A204.1 (cell line): ENCODE measurements around the gene TNRC6B.

Experiments used
- FAIRE-seq: peaks from 2 replicates; lab custom pipeline; 2012; peaks lifted over from hg19 to GRCh38; lab: Jason Lieb, UNC

Gene TNRC6B

DNA sequence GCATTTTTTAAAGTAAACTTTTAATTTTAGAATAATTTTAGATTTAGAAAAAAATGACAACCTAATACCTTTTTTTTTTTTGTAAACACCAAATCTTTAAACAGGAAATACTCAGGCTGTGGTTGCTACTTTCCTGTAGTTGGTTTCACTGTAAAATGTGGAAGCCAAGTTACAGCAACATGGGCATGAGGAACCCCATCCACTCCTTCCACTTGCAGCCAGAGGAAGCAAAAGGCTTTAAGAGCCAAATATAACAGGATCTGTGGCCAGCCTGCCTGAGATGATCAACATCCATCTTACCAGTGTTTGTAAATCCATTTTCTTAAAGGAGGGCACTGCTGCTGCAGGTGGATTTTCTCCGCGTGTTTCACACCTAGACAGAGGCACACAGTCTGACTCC, 66.2 kb downstream of the TNRC6B start:
- no peak for FAIRE-seq

GRCh38 chr22:40244586-40244985, 66.9 kb downstream of the TNRC6B start:
- no peak for FAIRE-seq

DNA sequence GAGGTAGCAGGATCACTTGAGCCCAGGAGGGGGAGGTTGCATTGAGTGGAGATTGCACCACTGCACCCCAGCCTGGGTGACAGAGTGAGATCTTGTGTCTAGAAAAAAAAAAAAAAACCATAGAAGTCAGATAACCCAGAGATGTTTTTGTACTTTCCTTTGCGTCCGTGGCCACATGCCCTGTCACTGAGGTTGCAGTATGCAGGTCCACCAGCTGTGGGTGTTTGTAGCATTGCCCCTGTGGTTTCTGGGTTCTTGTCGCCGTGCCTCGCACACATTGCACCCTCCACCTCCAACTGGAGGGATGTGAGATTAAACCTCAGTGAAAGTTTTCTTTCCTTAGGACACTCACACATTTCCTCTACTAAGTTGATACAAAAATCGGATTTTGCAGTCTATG, 70.3 kb downstream of the TNRC6B start:
- FAIRE-seq: no peak

- no peak for FAIRE-seq
Measured at GRCh38 chr22:40249286-40249685, 71.6 kb downstream of the TNRC6B start.

- FAIRE-seq: no peak
Measured at GRCh38 chr22:40250608-40251007, 72.9 kb downstream of the TNRC6B start.

DNA sequence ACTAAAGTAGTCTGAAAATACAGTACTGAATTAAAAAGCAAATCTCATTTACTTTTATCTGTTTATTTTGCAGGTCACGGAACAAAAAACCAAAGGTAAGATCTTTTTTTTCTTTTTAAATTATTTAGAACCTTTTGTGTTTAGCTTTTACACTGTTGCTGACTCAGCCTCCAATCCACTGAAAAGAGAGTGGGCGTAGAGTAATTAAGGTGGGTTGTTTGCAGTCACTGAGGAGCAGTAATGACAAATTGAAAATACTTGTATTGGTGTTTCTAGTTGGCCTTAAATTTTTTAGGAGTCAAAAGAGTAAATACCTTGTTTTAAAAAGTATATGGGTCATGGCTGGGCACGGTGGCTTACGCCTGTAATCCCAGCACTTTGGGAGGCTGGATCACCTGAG, 73.4 kb downstream of the TNRC6B start:
- FAIRE-seq: no peak

- FAIRE-seq: no peak
Measured at GRCh38 chr22:40252146-40252545, 74.4 kb downstream of the TNRC6B start.

- FAIRE-seq: no peak
Measured at GRCh38 chr22:40256516-40256915, 78.8 kb downstream of the TNRC6B start.

- FAIRE-seq: no peak
Measured at GRCh38 chr22:40258017-40258416, 80.3 kb downstream of the TNRC6B start.

GRCh38 chr22:40258501-40258915, 80.8 kb downstream of the TNRC6B start:
- no peak for FAIRE-seq

GRCh38 chr22:40261783-40262182, 84.1 kb downstream of the TNRC6B start:
- FAIRE-seq: no peak

GRCh38 chr22:40263191-40263590, 85.5 kb downstream of the TNRC6B start:
- no peak for FAIRE-seq

DNA sequence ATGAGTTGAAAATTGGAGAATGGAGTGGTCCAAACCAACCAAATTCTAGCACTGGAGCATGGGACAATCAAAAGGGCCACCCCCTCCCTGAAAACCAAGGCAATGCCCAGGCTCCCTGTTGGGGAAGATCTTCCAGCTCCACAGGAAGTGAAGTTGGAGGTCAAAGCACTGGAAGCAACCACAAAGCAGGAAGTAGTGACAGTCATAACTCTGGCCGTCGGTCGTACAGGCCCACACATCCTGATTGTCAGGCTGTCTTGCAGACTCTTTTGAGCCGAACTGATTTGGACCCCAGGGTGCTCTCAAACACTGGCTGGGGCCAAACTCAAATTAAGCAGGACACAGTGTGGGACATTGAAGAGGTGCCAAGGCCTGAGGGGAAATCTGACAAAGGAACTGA, 88.1 kb downstream of the TNRC6B start:
- no peak for FAIRE-seq

- FAIRE-seq: no peak
Measured at GRCh38 chr22:40270031-40270430, 92.3 kb downstream of the TNRC6B start.

GRCh38 chr22:40270748-40271373, 93.1 kb downstream of the TNRC6B start:
- FAIRE-seq: no peak

DNA sequence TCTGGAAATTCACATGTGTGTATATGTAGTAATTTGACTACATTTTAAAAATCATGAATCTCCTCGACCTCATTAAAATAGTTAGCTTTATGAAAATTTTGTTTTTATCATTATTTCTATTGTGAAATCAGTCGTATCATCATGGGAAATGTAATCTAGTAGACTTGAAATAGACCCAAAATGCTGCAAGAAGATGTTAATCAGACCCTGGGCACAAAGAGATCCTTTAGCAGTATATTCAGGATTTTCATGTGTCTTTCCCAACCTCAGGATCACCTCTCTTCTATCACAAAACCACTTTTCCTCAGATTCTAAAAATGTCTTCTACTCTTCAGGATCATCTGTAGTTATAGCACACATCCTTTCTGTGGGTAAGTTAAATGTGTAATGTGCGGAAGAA, 93.7 kb downstream of the TNRC6B start:
- no peak for FAIRE-seq

GRCh38 chr22:40273319-40273718, 95.6 kb downstream of the TNRC6B start:
- no peak for FAIRE-seq

DNA sequence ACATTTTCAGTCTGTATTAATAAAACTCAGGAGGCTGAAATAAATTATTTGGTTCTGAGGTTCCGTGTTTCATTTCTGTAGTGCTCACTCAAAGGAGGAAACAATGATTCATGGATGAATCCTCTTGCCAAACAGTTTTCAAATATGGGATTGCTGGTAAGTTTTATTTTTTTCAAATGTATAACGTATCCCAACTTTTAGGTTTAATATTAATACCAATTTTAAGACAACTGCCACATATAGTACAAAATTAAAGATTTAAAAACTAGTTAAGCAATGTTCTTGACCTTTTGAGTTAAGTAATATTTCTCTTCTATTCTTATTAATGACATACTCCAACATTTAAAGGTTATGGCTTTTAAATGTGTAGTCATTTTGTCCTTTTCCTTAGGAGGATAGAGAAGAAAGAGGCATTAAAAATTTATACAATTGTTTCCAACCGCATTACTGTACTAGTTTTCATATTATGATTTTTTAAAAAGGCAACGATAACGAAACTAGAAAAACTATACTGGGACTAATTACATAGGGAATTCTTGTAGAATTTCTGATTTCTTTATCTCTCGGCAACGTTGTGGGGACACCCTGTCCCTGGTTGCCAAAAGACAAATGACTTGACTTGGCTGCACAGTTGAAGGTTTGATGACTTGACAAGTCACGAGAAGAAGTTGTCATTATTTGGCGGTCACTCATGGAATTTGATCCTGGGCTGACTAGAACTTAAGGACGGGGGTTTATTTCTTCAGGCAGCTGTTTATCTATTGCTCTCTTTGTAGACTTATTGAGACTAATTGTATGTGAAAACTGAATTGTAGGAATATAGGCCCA, 99.5 kb downstream of the TNRC6B start:
- no peak for FAIRE-seq

GRCh38 chr22:40279017-40279416, 101.3 kb downstream of the TNRC6B start:
- FAIRE-seq: no peak

GRCh38 chr22:40281717-40282116, 104.0 kb downstream of the TNRC6B start:
- no peak for FAIRE-seq

DNA sequence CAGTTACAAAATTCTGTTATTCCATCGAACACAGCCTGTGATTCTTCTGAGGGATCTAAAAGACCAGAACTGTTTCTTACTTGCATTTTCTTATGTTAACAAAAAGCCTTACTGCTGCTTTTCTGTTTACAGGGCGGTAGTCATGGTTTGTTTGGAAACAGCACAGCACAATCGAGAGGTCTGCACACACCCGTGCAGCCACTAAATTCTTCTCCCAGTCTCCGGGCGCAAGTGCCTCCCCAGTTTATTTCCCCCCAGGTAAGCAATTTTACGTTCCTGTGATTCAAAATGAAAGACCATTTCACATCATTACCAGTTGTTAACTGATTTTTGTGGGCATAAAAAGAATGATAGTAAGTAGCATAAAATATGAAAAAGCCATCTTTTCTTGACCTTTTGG, 107.8 kb downstream of the TNRC6B start:
- FAIRE-seq: no peak

DNA sequence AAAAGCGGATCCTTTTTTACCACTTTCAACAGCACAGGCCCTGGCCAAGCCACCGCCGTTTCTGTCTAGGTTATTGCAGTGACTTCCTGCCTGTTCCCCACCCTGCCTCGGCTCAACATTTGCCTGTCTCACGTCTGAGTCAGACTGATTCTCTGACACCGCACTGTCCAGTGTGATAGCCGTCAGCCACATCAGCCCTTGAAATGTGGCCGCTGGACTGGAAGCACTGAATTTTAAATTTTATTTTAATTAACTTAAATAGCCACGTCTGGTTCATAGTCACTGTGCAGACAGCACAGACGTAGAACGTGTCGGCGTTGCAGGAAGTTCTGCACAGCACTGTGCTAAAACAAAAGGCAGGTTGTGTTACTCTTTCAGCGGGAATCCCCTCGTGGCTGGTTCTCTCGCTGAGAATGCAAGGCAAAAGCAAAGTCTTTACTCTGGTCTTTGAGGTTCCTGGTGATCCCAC, 112.3 kb downstream of the TNRC6B start:
- FAIRE-seq: no peak

GRCh38 chr22:40290516-40290915, 112.8 kb downstream of the TNRC6B start:
- no peak for FAIRE-seq

- FAIRE-seq: no peak
Measured at GRCh38 chr22:40294696-40295095, 117.0 kb downstream of the TNRC6B start.
